HEK293 (cell line): Measurements from ENCODE around the gene MRGPRE.

Experiments used
- CTCF ChIA-PET: fragments of 350-600 bp; formaldehyde crosslinking; extraction: SDS; loops from one replicate; lab custom pipeline; 2021; ENCODE audit warnings: antibody characterized with exemption; lab: Yijun Ruan, JAX
- POLR2A ChIA-PET: fragments of 300-600 bp; formaldehyde crosslinking; extraction: SDS; loops from one replicate; lab custom pipeline; 2020; ENCODE audit warnings: antibody characterized with exemption, inconsistent platforms; lab: Yijun Ruan, JAX
- H3K27ac ChIP-seq: fragments of 200-500 bp; sonication (Bioruptor generic); 2 replicates; pipeline ENCODE4 v1.5.1; 2014; ENCODE audit warnings: low read depth, low read length, control low read depth, inconsistent platforms; ENCODE audit errors: extremely low read depth
- H3K36me3 ChIP-seq, 2 experiments: fragments of 200-500 bp in 1 of 2; sonication (Bioruptor generic) in 1 of 2; 1 replicate in 1 of 2; 2 replicates in 1 of 2; pipeline ENCODE4 v1.5.1; 2014 to 2017; ENCODE audit warnings: inconsistent platforms in 2 of 2, low read length in 2 of 2; ENCODE audit not compliant: control insufficient read depth in 2 of 2, insufficient read depth in 1 of 2
- H3K4me1 ChIP-seq: fragments of 200-500 bp; sonication (Bioruptor generic); 2 replicates; pipeline ENCODE4 v1.5.1; 2014; ENCODE audit warnings: mild to moderate bottlenecking, low read length, inconsistent platforms; ENCODE audit not compliant: control insufficient read depth, insufficient read depth
- H3K4me3 ChIP-seq: 2 replicates; pipeline ENCODE4 v1.5.1; 2011; ENCODE audit warnings: low read depth, mild to moderate bottlenecking, control low read depth, low read length, moderate library complexity
- H3K9me3 ChIP-seq: fragments of 200-500 bp; sonication (Bioruptor generic); 2 replicates; pipeline ENCODE4 v1.5.1; 2014; ENCODE audit warnings: low read depth, low read length, inconsistent platforms; ENCODE audit not compliant: control insufficient read depth, insufficient read depth
- GLIS1 ChIP-seq: fragments of 450-650 bp; formaldehyde crosslinking; IDR thresholded peaks from 2 replicates; pipeline ENCODE4 v1.5.1; 2016; ENCODE audit warnings: missing biosample characterization, missing genetic modification characterization
- GLIS2 ChIP-seq: fragments of 450-650 bp; formaldehyde crosslinking; IDR thresholded peaks from 2 replicates; pipeline ENCODE4 v1.5.1; 2016; ENCODE audit warnings: missing biosample characterization, missing genetic modification characterization
- KLF16 ChIP-seq: fragments of 450-650 bp; formaldehyde crosslinking; IDR thresholded peaks from 2 replicates; pipeline ENCODE4 v1.5.1; 2017; ENCODE audit warnings: missing biosample characterization, missing genetic modification characterization
- PRDM10 ChIP-seq: fragments of 450-650 bp; formaldehyde crosslinking; IDR thresholded peaks from 2 replicates; pipeline ENCODE4 v1.5.1; 2016; ENCODE audit warnings: missing biosample characterization, missing genetic modification characterization
- REPIN1 ChIP-seq: fragments of 450-650 bp; formaldehyde crosslinking; IDR thresholded peaks from 2 replicates; pipeline ENCODE4 v1.5.1; 2017; ENCODE audit warnings: missing biosample characterization, missing genetic modification characterization, low read depth
- SCRT2 ChIP-seq: fragments of 450-650 bp; formaldehyde crosslinking; IDR thresholded peaks from 2 replicates; pipeline ENCODE4 v1.5.1; 2016; ENCODE audit warnings: missing biosample characterization, missing genetic modification characterization
- ZBTB26 ChIP-seq: fragments of 450-650 bp; formaldehyde crosslinking; optimal IDR thresholded peaks from 2 replicates; pipeline ENCODE3; 2016; ENCODE audit warnings: missing biosample characterization, mild to moderate bottlenecking, missing genetic modification characterization
- ZIC2 ChIP-seq: fragments of 450-650 bp; formaldehyde crosslinking; IDR thresholded peaks from 2 replicates; pipeline ENCODE4 v1.5.1; 2016; ENCODE audit warnings: missing biosample characterization, missing genetic modification characterization
- ZNF112 ChIP-seq: fragments of 450-650 bp; formaldehyde crosslinking; IDR thresholded peaks from 2 replicates; pipeline ENCODE4 v1.5.0; 2017; ENCODE audit warnings: missing biosample characterization, missing genetic modification characterization
- ZNF140 ChIP-seq: fragments of 450-650 bp; formaldehyde crosslinking; IDR thresholded peaks from 2 replicates; pipeline ENCODE4 v1.5.1; 2016; ENCODE audit warnings: missing biosample characterization, missing genetic modification characterization
- ZNF184 ChIP-seq: fragments of 450-650 bp; IDR thresholded peaks from 2 replicates; pipeline ENCODE4 v1.5.1; 2018; ENCODE audit warnings: missing biosample characterization, mild to moderate bottlenecking, missing genetic modification characterization
- ZNF19 ChIP-seq: fragments of 450-650 bp; formaldehyde crosslinking; IDR thresholded peaks from 2 replicates; pipeline ENCODE4; 2016; ENCODE audit warnings: missing biosample characterization, missing genetic modification characterization, low read depth
- ZNF292 ChIP-seq: fragments of 450-650 bp; formaldehyde crosslinking; IDR thresholded peaks from 2 replicates; pipeline ENCODE4 v1.5.1; 2016; ENCODE audit warnings: low read depth, missing biosample characterization, missing genetic modification characterization, borderline replicate concordance
- ZNF341 ChIP-seq: fragments of 450-650 bp; formaldehyde crosslinking; IDR thresholded peaks from 2 replicates; pipeline ENCODE4; 2016; ENCODE audit warnings: low read depth, missing biosample characterization, missing genetic modification characterization
- ZNF423 ChIP-seq: fragments of 450-650 bp; formaldehyde crosslinking; IDR thresholded peaks from 2 replicates; pipeline ENCODE4 v1.5.1; 2016; ENCODE audit warnings: missing biosample characterization, missing genetic modification characterization
- ZNF433 ChIP-seq: fragments of 450-650 bp; formaldehyde crosslinking; IDR thresholded peaks from 2 replicates; pipeline ENCODE4 v1.5.1; 2016; ENCODE audit warnings: missing biosample characterization, missing genetic modification characterization, low read depth
- ZNF473 ChIP-seq: fragments of 450-650 bp; formaldehyde crosslinking; IDR thresholded peaks from 2 replicates; pipeline ENCODE4 v1.5.1; 2017; ENCODE audit warnings: missing biosample characterization, missing genetic modification characterization
- ZNF555 ChIP-seq: fragments of 450-650 bp; formaldehyde crosslinking; conservative IDR thresholded peaks from 2 replicates; pipeline ENCODE4 v1.5.1; 2017; ENCODE audit warnings: missing biosample characterization, mild to moderate bottlenecking, missing genetic modification characterization, inconsistent platforms
- ZNF658 ChIP-seq: fragments of 450-650 bp; formaldehyde crosslinking; IDR thresholded peaks from 2 replicates; pipeline ENCODE4; 2016; ENCODE audit warnings: missing biosample characterization, missing genetic modification characterization
- ZNF768 ChIP-seq: fragments of 450-650 bp; formaldehyde crosslinking; IDR thresholded peaks from 2 replicates; pipeline ENCODE4 v1.5.1; 2018; ENCODE audit warnings: missing biosample characterization, mild to moderate bottlenecking, missing genetic modification characterization
- ZNF776 ChIP-seq: fragments of 450-650 bp; formaldehyde crosslinking; IDR thresholded peaks from 2 replicates; pipeline ENCODE4 v1.5.0; 2017; ENCODE audit warnings: missing biosample characterization, missing genetic modification characterization, borderline replicate concordance
- TF ChIP-seq, protein P1 (sequence below): fragments of 450-650 bp; IDR thresholded peaks from 2 replicates; pipeline ENCODE4 v1.5.1; 2018; ENCODE audit warnings: missing biosample characterization, mild to moderate bottlenecking, missing genetic modification characterization

The MRGPRE gene

GRCh38 chr11:3204141-3205015, 27.8 kb downstream of the MRGPRE start:
- H3K9me3 ChIP-seq = no peaks in the 10 kb centered on the region
- TF ChIP-seq ZNF140 (no peak), SCRT2 (no peak)
- H3K27ac ChIP-seq = no peak overlapping the region
- no peak overlapping the region for H3K4me3 ChIP-seq
- H3K36me3 ChIP-seq = no peaks in the 10 kb centered on the region
- ChIA-PET POLR2A (interaction anchor here (0.5 kb wide), 1 partner anchor 169 kb away, joined by 3 read pairs; no protein-coding TSS in a partner anchor), CTCF (interaction anchor here (0.8 to 1.2 kb wide), 2 partner anchors 9 to 11 kb away, joined by 3 to 6 read pairs; no protein-coding TSS in a partner anchor)
- no peaks in the 10 kb centered on the region for H3K4me1 ChIP-seq

DNA sequence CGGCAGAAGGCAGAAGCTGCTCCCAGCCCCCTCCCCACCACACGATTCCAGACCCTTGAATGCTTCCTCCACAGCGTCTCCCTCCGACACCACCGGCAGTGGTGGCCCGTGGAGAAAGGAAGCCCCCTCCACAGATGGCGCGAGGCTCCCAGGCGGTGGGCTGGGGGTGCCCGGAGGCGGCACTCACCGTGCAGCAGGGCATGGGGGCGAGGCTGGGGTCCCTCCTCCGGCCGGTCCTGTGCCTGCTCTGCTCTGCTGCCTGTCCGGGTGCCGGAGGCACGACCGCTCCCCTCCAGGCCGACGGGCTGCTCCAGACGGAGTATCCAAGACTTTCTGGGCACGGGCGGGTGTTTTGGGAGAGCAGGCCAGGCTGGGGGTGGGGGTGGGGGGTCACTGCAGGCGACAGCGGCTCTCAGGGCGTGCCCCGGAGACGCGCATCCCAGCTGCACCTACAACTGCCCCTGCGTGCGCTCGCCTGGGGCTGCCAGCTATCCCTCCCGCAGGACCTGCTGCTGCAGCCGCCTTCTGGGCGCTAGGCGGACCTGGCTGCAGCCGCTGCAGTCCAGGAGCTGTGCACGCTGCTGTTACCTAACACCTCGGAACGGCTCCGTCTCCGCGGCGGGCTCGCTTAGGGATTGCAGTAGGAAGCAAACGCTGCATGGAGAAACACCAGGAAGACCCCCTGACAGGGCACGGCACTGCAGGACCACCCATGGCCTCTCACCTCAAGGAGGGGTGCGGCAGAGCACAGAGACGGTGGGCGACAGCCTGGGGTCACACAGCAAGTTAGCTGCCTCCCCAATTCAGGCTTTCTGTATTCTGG, 28.8 kb downstream of the MRGPRE start:
- POLR2A ChIA-PET = no interaction called here
- CTCF ChIA-PET = interaction anchor here (0.6 kb wide), 1 partner anchor 61 kb away, joined by 3 read pairs; no protein-coding TSS in a partner anchor
- H3K4me1 ChIP-seq = no peaks in the 10 kb centered on the region
- no peak overlapping the region for H3K4me3 ChIP-seq
- H3K36me3 ChIP-seq = no peaks in the 10 kb centered on the region
- no peaks in the 10 kb centered on the region for H3K9me3 ChIP-seq
- TF ChIP-seq, protein P1, sequence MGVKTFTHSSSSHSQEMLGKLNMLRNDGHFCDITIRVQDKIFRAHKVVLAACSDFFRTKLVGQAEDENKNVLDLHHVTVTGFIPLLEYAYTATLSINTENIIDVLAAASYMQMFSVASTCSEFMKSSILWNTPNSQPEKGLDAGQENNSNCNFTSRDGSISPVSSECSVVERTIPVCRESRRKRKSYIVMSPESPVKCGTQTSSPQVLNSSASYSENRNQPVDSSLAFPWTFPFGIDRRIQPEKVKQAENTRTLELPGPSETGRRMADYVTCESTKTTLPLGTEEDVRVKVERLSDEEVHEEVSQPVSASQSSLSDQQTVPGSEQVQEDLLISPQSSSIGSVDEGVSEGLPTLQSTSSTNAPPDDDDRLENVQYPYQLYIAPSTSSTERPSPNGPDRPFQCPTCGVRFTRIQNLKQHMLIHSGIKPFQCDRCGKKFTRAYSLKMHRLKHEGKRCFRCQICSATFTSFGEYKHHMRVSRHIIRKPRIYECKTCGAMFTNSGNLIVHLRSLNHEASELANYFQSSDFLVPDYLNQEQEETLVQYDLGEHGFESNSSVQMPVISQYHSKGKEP (tag by site-specific recombination) = peak; percentile 79
- TF ChIP-seq ZNF423 (tag by site-specific recombination) (0 out of 2 replicates have a peak, but pooled peaks have one; percentile 40), GLIS2 (tag by site-specific recombination) (peak; percentile 44; the same call in 1 of the 2 replicates), ZNF341 (tag by site-specific recombination) (peak; percentile 56; the same call in 1 of the 2 replicates), SCRT2 (0 out of 2 replicates have a peak, but pooled peaks have one; percentile 13), ZBTB26 (tag by site-specific recombination) (peak; percentile 26), ZIC2 (tag by site-specific recombination) (peak; percentile 41), REPIN1 (tag by site-specific recombination) (no peak), GLIS1 (peak; percentile 42), ZNF184 (tag by site-specific recombination) (no peak), ZNF768 (tag by site-specific recombination) (peak; percentile 82; the same call in 1 of the 2 replicates), ZNF555 (tag by site-specific recombination) (no peak), ZNF292 (tag by site-specific recombination) (no peak), ZNF776 (no peak)
- H3K27ac ChIP-seq = no peak overlapping the region

GRCh38 chr11:3202759-3203158, 29.5 kb downstream of the MRGPRE start:
- Histone ChIP-seq H3K9me3 (no peaks in the 10 kb centered on the region), H3K27ac (no peak overlapping the region), H3K4me3 (no peak overlapping the region), H3K36me3 (no peaks in the 10 kb centered on the region), H3K4me1 (no peaks in the 10 kb centered on the region)
- ChIA-PET CTCF (no interaction called here), POLR2A (no interaction called here)
- TF ChIP-seq ZNF433 (tag by site-specific recombination) = no peak
- no peak for TF ChIP-seq ZNF19 (tag by site-specific recombination)
- no peak for TF ChIP-seq KLF16 (tag by site-specific recombination)
- TF ChIP-seq ZNF776 = no peak
- no peak for TF ChIP-seq PRDM10 (tag by site-specific recombination)
- no peak for TF ChIP-seq ZNF658 (tag by site-specific recombination)
- no peak for TF ChIP-seq ZNF112 (tag by site-specific recombination)
- TF ChIP-seq ZNF473 (tag by site-specific recombination) = no peak
